Spleen (tissue), 7 donors: ENCODE results near the gene SDC1.

ENCODE experiments used
- CTCF ChIP-seq, 11 experiments: fragments of 200-600 bp in 7 of 11; fragments of 450-650 bp in 4 of 11; sonication (generic) in 4 of 11; IDR thresholded peaks in 8 of 11; conservative IDR thresholded peaks in 3 of 11; 1 replicate in 7 of 11; 2 replicates in 4 of 11; pipeline versions ENCODE4 v1.4.0 to v1.8.0; 2016 to 2021; ENCODE audit warnings: antibody characterized with exemption in 11 of 11, inconsistent platforms in 4 of 11, mild to moderate bottlenecking in 1 of 11
- POLR2A ChIP-seq, 3 donors: fragments of 450-650 bp; IDR thresholded peaks; one replicate each; pipeline ENCODE4 v1.5.1; 2017; ENCODE audit warnings: antibody characterized with exemption in 3 of 3, mild to moderate bottlenecking in 1 of 3
- POLR2AphosphoS5 ChIP-seq, 3 donors: sonication (generic); formaldehyde crosslinking; IDR thresholded peaks; one replicate each; pipeline ENCODE4 v1.5.1; 2017; ENCODE audit warnings: antibody characterized with exemption in 3 of 3
- donor health status: DM: no; HTN: no; CAD: no; lungs with moderate emphysema.
- donor health status: DM: no; HTN: no; CAD: no.
- donor health status: DM: no; HTN: no; CAD: no.

- TF ChIP-seq CTCF (IDR thresholded peaks at IDR 0.05 in 8 of 11, conservative IDR thresholded peaks at IDR 0.05 in 3 of 11) = no peak
- no peak for TF ChIP-seq POLR2A (IDR thresholded peaks at IDR 0.05)
- TF ChIP-seq POLR2AphosphoS5 (IDR thresholded peaks at IDR 0.05) = no peak
Observed at GRCh38 chr2:20219763-20220380, 5.1 kb downstream of the SDC1 start.
